Stimulated activated naive CD8-positive, alpha-beta T cell treated with anti-CD3 and anti-CD28 coated beads, Interleukin-15, amount 100 ng/mL, for 72 hours (primary cell): ENCODE measurements around the gene BICDL1.

Experiments
- ATAC-seq: fragments of 150-1000 bp; cut with Tn5 transposase; 2 replicates; pipeline ENCODE4 v1.10.0; 2021; ENCODE audit warnings: mild to moderate bottlenecking, moderate library complexity
- DNase-seq, 2 donors: peaks; one replicate each; pipeline ENCODE4 v3.0.0; 2021 to 2022
- H3K27ac Mint-ChIP-seq, 2 donors: one replicate each; pipeline ENCODE4 v1.8.0; 2022; ENCODE audit warnings: mild to moderate bottlenecking in 2 of 2, mixed read lengths in 2 of 2, moderate library complexity in 2 of 2
- H3K27me3 Mint-ChIP-seq: one replicate; pipeline ENCODE4 v1.8.0; 2022; ENCODE audit warnings: mixed read lengths
- H3K4me1 Mint-ChIP-seq: one replicate; pipeline ENCODE4 v1.8.0; 2022; ENCODE audit warnings: mild to moderate bottlenecking, mixed read lengths
- H3K4me3 Mint-ChIP-seq, 2 donors: one replicate each; pipeline ENCODE4 v1.8.0; 2022; ENCODE audit warnings: mild to moderate bottlenecking in 2 of 2, mixed read lengths in 2 of 2, moderate library complexity in 1 of 2
- H3K9me3 Mint-ChIP-seq, 2 donors: one replicate each; pipeline ENCODE4 v1.8.0; 2022; ENCODE audit warnings: mixed read lengths in 2 of 2

BICDL1 gene

GRCh38 chr12:120110550-120111501 is 121.8 kb downstream of the BICDL1 start:
- ATAC-seq (peak; percentile 89), DNase-seq (peak; percentile 39 to 45)
- peak overlapping the region; percentile 59 to 90 for H3K27ac Mint-ChIP-seq
- no peaks in the 10 kb centered on the region for H3K27me3 Mint-ChIP-seq
- H3K4me1 Mint-ChIP-seq, result peaks cover 69% of the 10 kb centered on the region
- peak overlapping the region; percentile 72 to 82 for H3K4me3 Mint-ChIP-seq
- no peaks in the 10 kb centered on the region for H3K9me3 Mint-ChIP-seq

- Mint-ChIP-seq H3K4me3 (peak overlapping the region; percentile 99), H3K9me3 (no peaks in the 10 kb centered on the region), H3K4me1 (peaks cover 83% of the 10 kb centered on the region), H3K27ac (no peak overlapping the region), H3K27me3 (no peaks in the 10 kb centered on the region)
- ATAC-seq (no peak), DNase-seq (no peak)
Observed at GRCh38 chr12:120115066-120115465, 126.0 kb downstream of the BICDL1 start.

- peak overlapping the region; percentile 99 for H3K4me3 Mint-ChIP-seq
Observed at GRCh38 chr12:120115692-120116440, 126.8 kb downstream of the BICDL1 start.

GRCh38 chr12:120116441-120116791 is 127.4 kb downstream of the BICDL1 start, which contains the start of gene RAB35:
TSS of gene RAB35 (minus strand) at chr12:120116753. CDS start at chr12:120116650, 103 bp downstream.
- DNase-seq (no peak), ATAC-seq (no peak)
- no peaks in the 10 kb centered on the region for H3K9me3 Mint-ChIP-seq
- peak within 1 kb of the TSS; percentile 89 to 94 for H3K27ac Mint-ChIP-seq
- H3K4me3 Mint-ChIP-seq, result peak within 1 kb of the TSS; percentile 99
- H3K4me1 Mint-ChIP-seq, result peaks cover 83% of the 10 kb centered on the region
- no peaks in the 10 kb centered on the region for H3K27me3 Mint-ChIP-seq

More at GRCh38 chr12:120115692-120116440, 126.8 kb downstream of the BICDL1 start:
- peak overlapping the region; percentile 63 to 94 for H3K27ac Mint-ChIP-seq
- H3K9me3 Mint-ChIP-seq, result no peaks in the 10 kb centered on the region
- H3K27me3 Mint-ChIP-seq, result no peaks in the 10 kb centered on the region
- H3K4me1 Mint-ChIP-seq, result peaks cover 83% of the 10 kb centered on the region
- peak; percentile 44 for ATAC-seq
- peak in 1 of 2 donors; percentile 43 for DNase-seq

GRCh38 chr12:120116792-120117651 is 128.0 kb downstream of the BICDL1 start:
- Mint-ChIP-seq H3K4me1 (peaks cover 83% of the 10 kb centered on the region), H3K9me3 (no peaks in the 10 kb centered on the region), H3K27ac (peak overlapping the region; percentile 86 to 89), H3K4me3 (peak overlapping the region; percentile 84 to 87), H3K27me3 (no peaks in the 10 kb centered on the region)
- peak; percentile 97 for DNase-seq
- peak; percentile 81 for ATAC-seq

GRCh38 chr12:120117961-120118320 is 128.9 kb downstream of the BICDL1 start:
- Mint-ChIP-seq H3K27me3 (no peaks in the 10 kb centered on the region), H3K9me3 (no peaks in the 10 kb centered on the region), H3K4me3 (peak overlapping the region; percentile 84 to 87), H3K4me1 (peaks cover 77% of the 10 kb centered on the region), H3K27ac (peak overlapping the region; percentile 86 to 89)
- ATAC-seq, result no peak
- DNase-seq, result no peak

GRCh38 chr12:120118321-120119061 is 129.5 kb downstream of the BICDL1 start:
- DNase-seq (no peak), ATAC-seq (no peak)
- Mint-ChIP-seq H3K4me3 (peak overlapping the region; percentile 84 to 87), H3K27me3 (no peaks in the 10 kb centered on the region), H3K27ac (no peak overlapping the region), H3K9me3 (no peaks in the 10 kb centered on the region), H3K4me1 (peaks cover 77% of the 10 kb centered on the region)

GRCh38 chr12:120119271-120119973 is 130.4 kb downstream of the BICDL1 start:
- Mint-ChIP-seq H3K9me3 (no peaks in the 10 kb centered on the region), H3K4me3 (peak overlapping the region; percentile 84 to 87), H3K27me3 (no peaks in the 10 kb centered on the region), H3K4me1 (peaks cover 83% of the 10 kb centered on the region), H3K27ac (no peak overlapping the region)
- ATAC-seq (peak; percentile 46), DNase-seq (peak in 1 of 2 donors; percentile 54)

- H3K4me1 Mint-ChIP-seq, result peaks cover 80% of the 10 kb centered on the region
Observed at GRCh38 chr12:120121343-120121742, 132.3 kb downstream of the BICDL1 start.

GRCh38 chr12:120121766-120122293 is 132.8 kb downstream of the BICDL1 start:
- DNase-seq, result peak in 1 of 2 donors; percentile 25
- peak; percentile 72 for ATAC-seq
- Mint-ChIP-seq H3K4me1 (peaks cover 85% of the 10 kb centered on the region), H3K27me3 (no peaks in the 10 kb centered on the region), H3K4me3 (peak overlapping the region; percentile 22 to 58), H3K9me3 (no peaks in the 10 kb centered on the region), H3K27ac (peak overlapping the region in 1 of 2 donors; percentile 71)

More at GRCh38 chr12:120121343-120121742, 132.3 kb downstream of the BICDL1 start:
- Mint-ChIP-seq H3K9me3 (no peaks in the 10 kb centered on the region), H3K27ac (peak overlapping the region in 1 of 2 donors; percentile 31), H3K4me3 (peak overlapping the region; percentile 22 to 58), H3K27me3 (no peaks in the 10 kb centered on the region)
- peak; percentile 1 for ATAC-seq
- DNase-seq, result no peak

- DNase-seq, result no peak
- H3K27ac Mint-ChIP-seq, result no peak overlapping the region
- H3K9me3 Mint-ChIP-seq, result no peaks in the 10 kb centered on the region
- ATAC-seq, result no peak
- no peaks in the 10 kb centered on the region for H3K27me3 Mint-ChIP-seq
- no peak overlapping the region for H3K4me3 Mint-ChIP-seq
- H3K4me1 Mint-ChIP-seq, result peaks cover 80% of the 10 kb centered on the region
Observed at GRCh38 chr12:120125029-120125428, 136.0 kb downstream of the BICDL1 start.

GRCh38 chr12:120125792-120126634 is 137.0 kb downstream of the BICDL1 start:
- no peaks in the 10 kb centered on the region for H3K27me3 Mint-ChIP-seq
- H3K4me1 Mint-ChIP-seq, result peaks cover 71% of the 10 kb centered on the region
- H3K9me3 Mint-ChIP-seq, result no peaks in the 10 kb centered on the region
- no peak overlapping the region for H3K4me3 Mint-ChIP-seq
- ATAC-seq (no peak), DNase-seq (no peak)
- H3K27ac Mint-ChIP-seq, result peak overlapping the region in 1 of 2 donors; percentile 84

- no peaks in the 10 kb centered on the region for H3K9me3 Mint-ChIP-seq
- ATAC-seq (no peak), DNase-seq (no peak)
- H3K4me3 Mint-ChIP-seq, result no peak overlapping the region
- no peaks in the 10 kb centered on the region for H3K27me3 Mint-ChIP-seq
- H3K27ac Mint-ChIP-seq, result peak overlapping the region; percentile 84 to 95
- peaks cover 65% of the 10 kb centered on the region for H3K4me1 Mint-ChIP-seq
Observed at GRCh38 chr12:120126635-120127005, 137.6 kb downstream of the BICDL1 start.
